ENCODE measurements around the gene RFK.

Gene RFK

DNA sequence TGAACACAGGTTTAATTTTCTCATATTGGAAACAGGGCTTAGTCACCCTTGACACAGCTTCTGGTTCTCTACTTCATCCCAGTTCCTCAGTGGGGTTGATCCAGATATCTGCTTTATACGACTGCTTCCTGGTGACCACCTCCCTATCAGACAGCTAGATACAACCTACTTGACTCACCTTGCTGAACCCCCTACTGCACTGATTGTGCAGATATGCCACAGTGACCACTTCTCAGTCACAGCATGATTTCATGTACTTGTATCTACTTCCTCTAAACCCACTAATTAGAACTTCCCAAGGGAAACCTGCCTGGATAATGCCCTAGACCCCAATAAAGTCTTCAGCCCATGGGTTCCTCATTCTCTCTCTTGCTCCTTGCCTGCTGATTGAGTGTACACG is 18.4 kb upstream of the RFK start:
- DNase-seq (ENCODE audit: low read depth): no peak

- no peak for DNase-seq (ENCODE audit: low read depth)
These were observed 11.6 kb upstream of the RFK start for GRCh38 chr9:76405868-76406267.

DNA sequence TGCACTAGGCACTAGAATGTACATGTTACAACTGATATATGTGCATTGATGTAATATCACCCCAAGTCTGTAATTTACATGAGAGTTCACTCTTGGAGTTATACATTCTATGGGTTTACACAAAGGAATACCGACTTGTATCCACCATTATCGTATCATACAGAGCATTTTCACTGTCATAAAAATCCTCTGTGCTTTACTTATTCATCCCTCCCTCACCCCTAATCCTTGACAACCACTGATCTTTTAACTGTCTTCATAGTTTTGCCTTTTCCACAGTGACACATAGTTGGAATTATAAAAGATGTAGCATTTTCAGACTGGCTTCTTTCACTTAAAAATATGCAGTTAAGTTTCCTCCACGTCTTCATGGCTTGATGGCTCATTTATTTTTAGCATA is 11.1 kb upstream of the RFK start:
- DNase-seq (ENCODE audit: low read depth): no peak

GRCh38 chr9:76404401-76404800 is 10.2 kb upstream of the RFK start:
- DNase-seq (ENCODE audit: low read depth): no peak

- no peak for DNase-seq (ENCODE audit: low read depth)
These were observed 9.1 kb upstream of the RFK start for GRCh38 chr9:76403352-76403751.

DNA sequence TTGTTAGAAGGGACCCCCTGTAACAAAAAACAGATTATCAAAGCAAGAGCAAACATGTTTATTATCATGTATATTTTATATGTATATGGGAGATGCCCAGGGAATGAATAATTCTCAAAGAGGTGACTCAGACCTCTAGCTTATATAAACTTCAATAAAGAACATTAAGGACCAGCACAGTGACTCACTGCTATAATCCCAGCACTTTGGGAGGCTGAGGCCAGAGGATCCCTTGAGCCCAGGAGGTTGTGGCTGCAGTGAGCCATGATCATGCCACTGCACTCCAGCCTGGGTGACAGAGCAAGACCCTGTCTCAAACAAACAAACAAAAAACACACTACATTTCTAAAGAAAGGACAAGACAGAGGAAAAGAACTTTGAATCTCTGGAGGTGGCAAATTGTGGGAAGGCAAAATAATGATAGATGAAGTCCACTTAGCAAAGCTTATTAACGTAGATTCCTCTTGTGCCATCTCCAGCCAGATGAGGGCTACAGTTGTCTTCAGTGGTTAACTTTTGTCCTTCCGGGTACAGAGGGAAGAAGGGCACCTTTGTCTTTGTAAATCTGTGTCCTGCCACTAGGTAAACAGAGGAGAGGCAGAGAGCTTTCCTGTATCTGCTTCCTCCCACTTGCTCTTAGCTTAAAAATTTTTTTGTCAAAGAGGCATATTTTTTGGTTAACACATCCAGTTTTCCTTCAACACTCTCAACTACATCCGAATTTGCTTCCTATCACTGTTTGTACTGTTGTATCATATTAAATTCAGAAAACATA is 7.5 kb upstream of the RFK start:
- no peak for DNase-seq (ENCODE audit: low read depth)

GRCh38 chr9:76401176-76401575 is 7.0 kb upstream of the RFK start:
- DNase-seq (ENCODE audit: low read depth): no peak

GRCh38 chr9:76400534-76401096 is 6.4 kb upstream of the RFK start:
- no peak for DNase-seq (ENCODE audit: low read depth)

GRCh38 chr9:76399856-76400255 is 5.6 kb upstream of the RFK start:
- DNase-seq (ENCODE audit: low read depth): no peak

- no peak for DNase-seq (ENCODE audit: low read depth)
These were observed 2.4 kb upstream of the RFK start for GRCh38 chr9:76396597-76396996.

GRCh38 chr9:76396144-76396543 is 1.9 kb upstream of the RFK start:
- no peak for DNase-seq (ENCODE audit: low read depth)

GRCh38 chr9:76395381-76395780 is 1.2 kb upstream of the RFK start:
- no peak for DNase-seq (ENCODE audit: low read depth)

- peak; percentile 25 for DNase-seq (ENCODE audit: low read depth)
These were observed 680 bp upstream of the RFK start for GRCh38 chr9:76394960-76395252.

DNA sequence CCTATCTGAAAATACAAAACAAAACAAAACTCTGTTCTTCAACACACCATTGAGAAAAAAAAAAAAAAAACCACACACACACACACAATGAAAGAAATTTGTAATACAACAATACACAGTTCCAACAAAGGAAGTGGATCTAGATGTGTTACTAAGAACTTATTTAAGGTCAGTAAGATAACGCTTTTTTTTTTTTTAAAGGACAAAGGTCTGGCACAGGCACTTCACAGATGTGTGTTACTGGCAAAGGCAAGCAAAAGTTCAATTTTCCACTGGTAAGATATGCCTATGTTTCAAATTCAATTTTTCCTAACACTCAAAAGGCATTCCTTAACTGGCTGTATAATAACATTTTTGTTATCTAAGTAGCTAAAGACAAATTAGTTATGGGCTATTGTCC is 3.6 kb downstream of the RFK start:
- DNase-seq (ENCODE audit: low read depth): no peak

GRCh38 chr9:76379494-76379893 is 14.7 kb downstream of the RFK start:
- DNase-seq (ENCODE audit: low read depth): no peak

- no peak for DNase-seq (ENCODE audit: low read depth)
These were observed 15.7 kb downstream of the RFK start for GRCh38 chr9:76378367-76379073.

GRCh38 chr9:76377791-76378190 is 16.4 kb downstream of the RFK start:
- DNase-seq (ENCODE audit: low read depth): no peak

GRCh38 chr9:76374783-76375559 is 19.3 kb downstream of the RFK start:
- DNase-seq (ENCODE audit: low read depth): no peak

- DNase-seq (ENCODE audit: low read depth): no peak
These were observed 20.3 kb downstream of the RFK start for GRCh38 chr9:76373784-76374474.

- DNase-seq (ENCODE audit: low read depth): no peak
These were observed 20.9 kb downstream of the RFK start for GRCh38 chr9:76373173-76373783.

GRCh38 chr9:76372336-76372735 is 21.9 kb downstream of the RFK start:
- DNase-seq (ENCODE audit: low read depth): no peak

DNA sequence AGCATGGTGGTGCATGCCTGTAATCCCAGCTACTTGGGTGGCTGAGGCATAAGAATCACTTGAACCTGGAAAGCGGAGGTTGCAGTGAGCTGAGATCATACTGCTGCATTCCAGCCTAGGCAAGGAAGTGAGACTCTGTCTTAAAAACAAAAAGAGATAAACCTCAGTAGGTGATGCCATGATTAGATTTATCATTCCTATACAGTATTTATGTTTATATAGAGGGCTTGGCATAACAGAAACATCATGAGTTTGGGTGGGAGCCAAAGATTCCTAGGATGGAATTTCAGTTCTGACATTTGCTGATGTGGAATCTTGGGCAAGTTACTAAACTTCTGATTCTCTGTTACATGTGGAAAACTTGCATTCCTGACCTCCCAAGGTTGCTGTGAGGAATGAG is 22.3 kb downstream of the RFK start:
- no peak for DNase-seq (ENCODE audit: low read depth)

Data from stimulated activated CD8-positive, alpha-beta memory T cell treated with anti-CD3 and anti-CD28 coated beads, Interleukin-12 subunit alpha, Interleukin-12 subunit beta, amount 100 ng/mL, for 1 hour (primary cell).